ENCODE data around the gene CLEC16A.

Gene CLEC16A

GRCh38 chr16:10984509-10984908 is 40.1 kb downstream of the CLEC16A start:
- H3K27ac ChIP-seq: no peak overlapping the region
- no peak overlapping the region for H3K4me3 ChIP-seq (ENCODE audit: low read depth in 1 of 2, low read length in 1 of 2)
- peaks cover 79% of the 10 kb centered on the region for H3K36me3 ChIP-seq
- H3K4me1 ChIP-seq (ENCODE audit: control insufficient read depth in 1 of 2, insufficient read depth in 1 of 2, low read depth in 1 of 2, low read length in 1 of 2): no peaks in the 10 kb centered on the region
- no peaks in the 10 kb centered on the region for H3K27me3 ChIP-seq
- H3K9me3 ChIP-seq: no peaks in the 10 kb centered on the region
- TF ChIP-seq CTCF (IDR thresholded peaks at IDR 0.05): no peak

GRCh38 chr16:10987361-10988163 is 43.2 kb downstream of the CLEC16A start:
- no peak for TF ChIP-seq CTCF (IDR thresholded peaks at IDR 0.05)
- no peaks in the 10 kb centered on the region for H3K9me3 ChIP-seq
- H3K4me3 ChIP-seq (ENCODE audit: low read depth in 1 of 2, low read length in 1 of 2): no peak overlapping the region
- H3K27me3 ChIP-seq: no peaks in the 10 kb centered on the region
- H3K36me3 ChIP-seq: peaks cover 74% of the 10 kb centered on the region
- H3K27ac ChIP-seq: no peak overlapping the region
- no peaks in the 10 kb centered on the region for H3K4me1 ChIP-seq (ENCODE audit: control insufficient read depth in 1 of 2, insufficient read depth in 1 of 2, low read depth in 1 of 2, low read length in 1 of 2)

DNA sequence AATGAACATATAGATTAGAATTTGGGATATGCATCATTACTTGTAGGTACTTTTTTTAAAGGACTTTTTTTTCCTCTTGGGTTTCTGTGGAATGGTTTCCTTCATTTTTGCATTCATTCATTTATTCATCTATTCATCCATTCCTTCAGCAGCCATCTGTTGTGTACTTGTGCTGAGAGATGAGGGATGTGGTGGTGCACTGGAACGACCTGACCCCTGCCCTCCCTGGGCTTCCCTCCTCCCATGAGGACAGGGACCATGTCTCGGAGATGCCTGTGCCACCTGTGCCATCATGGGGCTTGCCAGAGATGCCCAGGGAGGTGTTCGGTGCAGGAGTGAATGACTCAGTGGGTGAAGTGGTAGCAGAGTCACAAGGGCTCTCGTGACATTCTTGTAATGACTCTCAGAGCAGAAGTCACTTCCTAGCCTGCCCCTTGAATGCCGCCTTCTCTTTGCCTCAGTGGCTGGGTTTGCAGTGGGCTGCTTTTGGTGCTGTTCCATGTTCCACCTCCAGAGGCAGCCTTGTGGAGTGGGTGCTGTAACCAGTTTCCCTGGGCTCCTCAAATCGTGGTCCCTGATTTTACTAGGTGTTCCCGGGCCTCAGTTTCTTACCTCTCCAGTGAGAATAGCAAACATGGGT is 43.9 kb downstream of the CLEC16A start:
- Histone ChIP-seq H3K4me3 (ENCODE audit: low read depth in 1 of 2, low read length in 1 of 2) (no peak overlapping the region), H3K27ac (no peak overlapping the region), H3K4me1 (ENCODE audit: control insufficient read depth in 1 of 2, insufficient read depth in 1 of 2, low read depth in 1 of 2, low read length in 1 of 2) (no peaks in the 10 kb centered on the region), H3K9me3 (no peaks in the 10 kb centered on the region), H3K36me3 (peaks cover 72% of the 10 kb centered on the region), H3K27me3 (no peaks in the 10 kb centered on the region)
- TF ChIP-seq CTCF (IDR thresholded peaks at IDR 0.05): no peak

- no peak overlapping the region for H3K4me3 ChIP-seq (ENCODE audit: low read depth in 1 of 2, low read length in 1 of 2)
Measured at GRCh38 chr16:10988879-10989278, 44.5 kb downstream of the CLEC16A start.

DNA sequence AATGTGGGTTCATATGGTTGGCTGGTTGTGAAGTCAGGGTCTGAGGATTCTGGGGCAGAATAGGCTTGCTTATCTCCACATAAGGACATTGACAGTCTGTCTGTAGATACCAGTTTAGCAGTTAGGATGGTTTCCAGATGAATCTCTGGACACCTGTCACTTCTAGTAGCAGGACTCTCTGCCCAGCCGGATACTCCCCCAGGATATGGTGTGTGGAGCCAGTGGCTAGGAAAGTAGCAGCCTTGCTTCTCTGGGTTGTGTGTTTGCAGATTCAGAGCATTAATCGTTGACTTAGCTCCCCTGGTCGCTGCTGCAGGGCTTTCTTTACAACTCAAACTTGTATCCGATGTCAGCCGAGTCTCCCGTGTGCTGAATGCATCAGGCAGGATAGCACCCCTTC is 45.2 kb downstream of the CLEC16A start:
- TF ChIP-seq CTCF (IDR thresholded peaks at IDR 0.05): no peak
- no peak overlapping the region for H3K27ac ChIP-seq
- H3K9me3 ChIP-seq: no peaks in the 10 kb centered on the region
- no peaks in the 10 kb centered on the region for H3K27me3 ChIP-seq
- H3K36me3 ChIP-seq: peaks cover 72% of the 10 kb centered on the region
- H3K4me1 ChIP-seq (ENCODE audit: control insufficient read depth in 1 of 2, insufficient read depth in 1 of 2, low read depth in 1 of 2, low read length in 1 of 2): no peaks in the 10 kb centered on the region
- no peak overlapping the region for H3K4me3 ChIP-seq (ENCODE audit: low read depth in 1 of 2, low read length in 1 of 2)

More at GRCh38 chr16:10988879-10989278, 44.5 kb downstream of the CLEC16A start:
- H3K27ac ChIP-seq: no peak overlapping the region
- no peak for TF ChIP-seq CTCF (IDR thresholded peaks at IDR 0.05)
- H3K36me3 ChIP-seq: peaks cover 72% of the 10 kb centered on the region
- H3K4me1 ChIP-seq (ENCODE audit: control insufficient read depth in 1 of 2, insufficient read depth in 1 of 2, low read depth in 1 of 2, low read length in 1 of 2): no peaks in the 10 kb centered on the region
- no peaks in the 10 kb centered on the region for H3K9me3 ChIP-seq
- H3K27me3 ChIP-seq: no peaks in the 10 kb centered on the region

All from neutrophil (primary cell).